Stimulated activated CD8-positive, alpha-beta memory T cell treated with anti-CD3 and anti-CD28 coated beads, Interleukin-4, amount 100 ng/mL, for 4 hours (primary cell): ENCODE measurements around the gene UBE2G2.

Experiments
- DNase-seq, 2 donors: peaks; one replicate each; pipeline ENCODE4 v3.0.0-alpha.2; 2020; ENCODE audit warnings: low read depth in 2 of 2, low spot score in 1 of 2

The UBE2G2 gene

GRCh38 chr21:44791993-44792392 is 9.6 kb downstream of the UBE2G2 start:
- DNase-seq, result no peak

DNA sequence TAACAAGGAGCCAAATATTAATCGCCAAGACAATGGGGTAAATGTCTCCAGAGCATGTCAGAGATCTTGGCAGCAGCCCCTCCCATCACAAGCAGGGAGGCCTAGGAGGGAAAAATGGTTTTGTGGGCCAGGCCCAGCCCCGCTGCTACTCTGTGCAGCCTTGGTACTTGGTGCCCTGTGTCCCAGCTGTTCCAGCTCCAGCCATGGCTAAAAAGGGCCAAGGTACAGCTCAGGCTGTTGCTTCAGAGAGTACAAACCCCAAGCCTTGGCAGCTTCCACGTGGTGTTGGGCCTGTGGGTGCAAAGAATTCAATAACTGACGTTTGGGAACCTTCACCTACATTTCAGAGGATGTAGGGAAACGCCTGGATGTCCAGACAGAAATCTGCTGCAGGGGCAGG is 10.4 kb downstream of the UBE2G2 start:
- DNase-seq, result no peak

DNA sequence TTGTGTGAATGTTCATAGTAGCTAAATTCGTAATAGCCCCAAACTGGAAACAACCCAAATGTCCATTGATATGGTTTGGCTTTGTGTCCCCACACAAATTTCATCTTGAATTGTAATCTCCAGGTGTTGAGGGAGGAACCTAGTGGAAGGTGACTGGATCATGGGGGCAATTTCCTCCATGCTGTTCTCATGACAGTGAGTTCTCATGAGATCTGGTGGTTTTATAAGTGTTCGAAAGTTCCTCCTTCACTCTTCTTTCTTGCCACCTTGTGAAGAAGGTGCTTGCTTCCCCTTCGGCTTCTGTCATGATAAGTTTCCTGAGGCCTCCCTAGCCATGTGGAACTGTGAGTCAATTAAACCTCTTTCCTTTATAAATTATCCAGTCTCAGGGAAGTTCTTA is 11.3 kb downstream of the UBE2G2 start:
- DNase-seq, result no peak

DNA sequence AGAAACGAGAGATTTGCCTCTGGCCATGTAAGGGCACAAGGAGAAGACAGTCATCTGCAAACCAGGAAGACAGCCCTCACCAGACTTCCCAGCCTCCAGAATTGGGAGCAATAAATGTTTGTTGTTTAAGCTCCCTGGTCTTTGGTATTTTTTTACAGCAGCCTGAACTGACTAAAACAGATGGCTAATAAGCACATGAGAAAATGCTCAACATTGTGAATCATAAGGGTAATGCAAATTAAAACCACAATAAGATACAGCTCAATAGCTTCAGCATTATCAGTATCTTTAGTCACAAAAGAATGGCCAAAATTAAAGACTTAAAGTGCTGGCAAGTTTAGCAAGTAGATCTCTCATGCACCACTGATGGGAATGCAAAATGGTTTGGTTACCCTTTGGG is 11.7 kb downstream of the UBE2G2 start:
- no peak for DNase-seq

DNA sequence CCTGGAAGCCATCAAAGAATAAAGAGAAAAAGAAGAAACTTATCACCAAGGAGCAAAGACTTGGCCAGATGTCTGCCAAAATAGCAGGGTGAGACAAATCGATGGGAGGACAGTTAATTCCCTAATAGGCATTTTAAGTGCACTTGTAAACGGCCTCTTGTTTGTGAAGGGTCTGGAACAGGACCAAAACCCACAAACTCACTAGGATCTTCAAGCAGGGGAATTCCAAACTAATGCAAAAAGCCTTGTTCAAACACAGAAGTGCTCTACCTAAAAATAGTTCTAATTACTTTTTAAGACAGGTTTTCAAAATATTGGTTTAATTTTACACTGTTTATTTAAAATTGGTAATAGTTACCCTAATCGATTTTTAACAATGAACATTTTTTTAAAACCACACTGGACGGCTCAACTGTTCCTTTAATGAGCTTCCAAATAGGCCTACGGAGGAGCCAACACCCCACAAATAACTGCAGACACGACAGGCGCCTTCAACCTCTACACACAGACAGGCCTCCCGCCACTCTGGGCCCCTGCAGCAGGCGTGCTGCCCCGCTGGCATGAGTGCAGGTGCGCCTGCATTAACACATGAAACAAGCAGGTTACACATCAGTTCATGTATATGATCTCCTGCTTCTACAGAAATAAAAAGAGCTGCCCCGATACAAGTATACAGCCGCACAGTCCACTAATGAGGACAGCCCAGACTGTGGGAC is 15.8 kb downstream of the UBE2G2 start:
- no peak for DNase-seq

- no peak for DNase-seq
Measured at GRCh38 chr21:44784810-44785209, 16.8 kb downstream of the UBE2G2 start.

- no peak for DNase-seq
Measured at GRCh38 chr21:44783020-44783696, 18.5 kb downstream of the UBE2G2 start.

GRCh38 chr21:44780767-44781459 is 20.7 kb downstream of the UBE2G2 start:
- DNase-seq, result no peak

GRCh38 chr21:44780137-44780502 is 21.5 kb downstream of the UBE2G2 start:
- DNase-seq, result no peak

DNA sequence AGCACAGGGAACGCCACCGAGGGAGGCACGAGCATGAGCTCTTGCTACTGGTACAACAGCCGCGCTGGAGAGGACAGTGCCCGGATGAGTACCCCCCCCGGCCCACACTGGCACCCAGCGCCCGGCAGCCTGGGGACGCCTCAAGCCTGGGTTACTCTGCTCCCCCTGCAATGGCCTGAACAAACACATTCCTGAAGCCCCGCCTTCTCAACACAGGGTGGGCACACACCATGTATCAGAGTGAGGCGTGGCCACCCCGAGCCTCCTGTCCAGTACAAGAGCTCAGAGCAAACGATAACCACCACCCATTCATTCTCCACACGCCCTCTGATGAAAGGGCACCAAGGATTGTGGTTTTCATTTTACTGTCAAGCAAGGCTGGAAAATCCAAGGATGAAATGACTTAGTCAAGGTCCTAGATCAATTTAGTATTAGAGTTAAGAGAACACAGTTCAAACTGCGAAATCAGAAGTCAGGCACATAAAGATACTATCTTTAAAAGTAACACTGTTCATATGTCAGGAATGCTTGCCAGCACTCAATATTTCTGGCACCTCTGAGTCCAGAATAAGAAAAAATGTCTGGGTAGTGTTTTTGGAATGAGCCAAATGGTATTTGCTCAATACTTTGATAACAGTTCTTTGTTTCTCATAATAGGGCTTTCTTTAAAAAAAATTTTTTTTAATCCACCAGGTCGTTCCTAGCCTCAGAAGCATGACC is 22.0 kb downstream of the UBE2G2 start:
- DNase-seq, result no peak

DNA sequence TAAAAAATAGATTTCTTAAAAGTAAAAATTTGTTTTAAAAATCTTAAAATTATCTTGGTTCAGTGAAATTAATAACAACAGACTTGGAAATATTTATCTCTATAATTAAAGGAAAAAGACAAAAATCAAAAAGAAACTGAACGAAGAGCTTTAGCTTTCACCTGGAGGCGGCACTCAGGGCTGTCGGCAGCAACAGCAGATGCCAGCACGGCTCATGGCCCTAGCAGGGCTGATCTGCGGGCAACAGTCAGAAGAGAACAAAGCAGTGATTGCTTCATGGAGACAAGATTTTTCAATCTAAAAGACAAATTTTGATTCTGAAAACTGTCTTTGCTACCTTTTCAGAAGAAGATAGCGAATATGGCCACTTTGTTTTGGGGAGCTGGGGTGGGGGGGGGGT is 22.6 kb downstream of the UBE2G2 start:
- DNase-seq, result no peak

- no peak for DNase-seq
Measured at GRCh38 chr21:44778499-44778911, 23.1 kb downstream of the UBE2G2 start.

- DNase-seq, result no peak
Measured at GRCh38 chr21:44778094-44778493, 23.5 kb downstream of the UBE2G2 start.

DNA sequence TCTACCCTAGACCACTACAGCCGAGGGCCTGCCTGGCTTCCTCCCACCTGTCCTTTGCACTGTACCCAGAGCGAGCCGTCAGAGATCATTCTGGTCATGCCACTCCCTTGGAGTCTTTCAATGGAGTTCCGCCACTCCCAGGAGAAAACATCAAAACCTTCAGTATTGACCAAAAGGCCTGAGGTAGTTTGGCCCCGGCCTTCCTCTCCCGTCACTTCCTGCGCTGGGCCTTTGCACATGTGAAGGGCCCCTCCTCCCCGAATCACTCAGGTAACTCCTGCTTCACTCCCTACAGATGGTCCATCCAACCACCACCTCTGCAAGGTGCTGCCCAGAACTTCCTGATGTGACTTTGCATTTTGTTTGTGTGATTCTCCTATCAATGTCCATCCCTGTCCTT is 26.6 kb downstream of the UBE2G2 start:
- DNase-seq, result no peak

- DNase-seq, result no peak
Measured at GRCh38 chr21:44773291-44773932, 28.2 kb downstream of the UBE2G2 start.

DNA sequence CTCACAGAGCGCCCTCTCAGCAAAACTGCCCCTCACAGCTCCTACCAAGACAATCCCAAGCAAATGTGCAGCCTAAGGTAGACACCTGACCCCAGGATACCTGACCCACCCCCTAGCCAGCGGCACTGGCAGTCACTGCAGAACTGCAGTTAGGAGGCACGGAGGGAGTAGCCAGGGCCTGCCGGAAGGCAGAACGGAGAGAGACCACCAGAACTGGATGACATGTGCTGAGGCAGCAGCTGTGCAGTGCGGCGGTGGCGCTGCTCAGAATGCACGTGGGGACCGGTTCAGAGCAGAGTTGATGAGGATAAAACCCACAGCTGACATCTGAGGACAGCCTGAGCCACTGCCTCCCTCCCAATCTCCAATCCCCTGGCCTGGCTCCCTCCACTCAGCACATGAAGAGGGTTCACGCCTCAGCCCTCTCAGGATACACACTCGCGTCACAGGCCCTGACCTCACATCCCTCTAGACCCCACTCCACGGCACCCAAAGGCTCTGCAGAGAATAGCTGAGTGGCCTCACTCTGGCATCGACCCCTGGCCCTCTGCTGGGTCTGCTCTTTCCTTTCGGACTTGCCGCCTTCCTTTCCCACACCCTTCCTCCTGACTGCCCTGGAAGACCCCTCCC is 29.6 kb downstream of the UBE2G2 start:
- no peak for DNase-seq

- DNase-seq, result no peak
Measured at GRCh38 chr21:44767834-44768831, 33.5 kb downstream of the UBE2G2 start.

DNA sequence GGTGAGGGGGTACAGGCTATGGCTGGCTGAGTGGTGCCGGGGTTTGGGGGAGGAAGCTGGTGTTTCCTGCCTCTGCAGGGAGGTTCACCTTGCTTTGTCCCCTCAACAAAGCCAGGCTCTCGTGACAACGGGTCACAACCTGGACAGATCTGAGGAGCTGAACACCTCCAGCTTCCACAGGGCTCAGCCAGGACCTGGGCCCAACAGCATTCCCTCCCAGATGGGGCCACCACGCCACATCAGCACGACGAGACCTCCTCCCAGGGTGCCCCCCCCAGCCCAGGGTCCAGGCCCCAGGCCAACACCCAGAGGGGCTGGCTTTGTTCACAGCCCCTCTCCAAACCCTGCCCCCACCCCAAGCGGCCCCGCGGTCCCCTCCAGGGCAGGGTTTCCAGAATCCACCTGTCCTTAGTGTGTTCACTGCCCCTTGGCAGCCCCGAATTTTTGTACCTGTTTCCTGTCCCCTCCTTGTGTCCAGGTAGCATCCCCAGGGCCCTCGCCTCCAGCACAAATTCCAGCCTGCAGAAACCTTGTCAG is 34.7 kb downstream of the UBE2G2 start:
- no peak for DNase-seq
